Endothelial cell of umbilical vein (primary cell): ENCODE measurements around the gene ZBTB18. TPM values are rescaled to one million over a fixed set of nuclear protein-coding genes. Genes with fewer than 3 reads are reported as not detected.

Source experiments
- BruUV-seq: library from RNA; stranded (reverse); fragments of 400-500 nt; replicated peaks from 2 replicates; lab custom pipeline; 2021; lab: Mats Ljungman, UMichigan
- CTCF ChIA-PET: fragments of 300-600, 350-600 bp; sonication (Branson Sonifier 250); formaldehyde crosslinking; loops from one replicate; lab custom pipeline; 2021; ENCODE audit warnings: antibody characterized with exemption, inconsistent platforms; lab: Charles Lee
- POLR2A ChIA-PET: fragments of 300-600, 350-600 bp; sonication (Branson Sonifier 250); formaldehyde crosslinking; loops from one replicate; lab custom pipeline; 2021; ENCODE audit warnings: antibody characterized with exemption, inconsistent platforms; lab: Charles Lee
- DNase-seq: peaks from one replicate; pipeline ENCODE4 v3.0.0-alpha.2; 2011; ENCODE audit warnings: low read depth, low spot score
- FAIRE-seq: peaks from 2 replicates; lab custom pipeline; 2011; peaks lifted over from hg19 to GRCh38; lab: Jason Lieb, UNC
- H2AFZ ChIP-seq: 2 replicates; pipeline ENCODE4 v1.6.0; 2012; ENCODE audit warnings: low read depth, low read length, control low read depth, inconsistent platforms
- H3K27ac ChIP-seq: 2 replicates; pipeline ENCODE4 v1.5.1; 2011; ENCODE audit warnings: low read depth, mild to moderate bottlenecking, control low read depth, low read length, moderate library complexity; ENCODE audit not compliant: insufficient read depth
- H3K27me3 ChIP-seq, 2 experiments: 2 replicates each; pipeline versions ENCODE4 v1.6.0 to v1.6.1; 2011; ENCODE audit warnings: low read length in 2 of 2, mixed read lengths in 1 of 2; ENCODE audit not compliant: control insufficient read depth in 2 of 2, insufficient read depth in 2 of 2
- H3K36me3 ChIP-seq, 2 experiments: 2 replicates in 1 of 2; 3 replicates in 1 of 2; pipeline ENCODE4 v1.5.1; 2011; ENCODE audit warnings: low read length in 2 of 2, mild to moderate bottlenecking in 1 of 2, moderate library complexity in 1 of 2; ENCODE audit not compliant: control insufficient read depth in 2 of 2, insufficient read depth in 2 of 2; ENCODE audit errors: extremely low read depth in 1 of 2
- H3K4me1 ChIP-seq: 3 replicates; pipeline ENCODE4 v1.5.1; 2011; ENCODE audit warnings: mild to moderate bottlenecking, low read length; ENCODE audit not compliant: control insufficient read depth, insufficient read depth; ENCODE audit errors: extremely low read depth
- H3K4me2 ChIP-seq: 2 replicates; pipeline ENCODE4 v1.6.1; 2011; ENCODE audit warnings: low read length, control low read depth, mixed read lengths; ENCODE audit not compliant: insufficient read depth
- H3K4me3 ChIP-seq, 3 experiments: fragments of 200-600 bp in 1 of 3; sonication (generic), shearing (Covaris generic) in 1 of 3; replicated peaks in 1 of 3; 2 replicates each; pipeline ENCODE4 v1.5.1; 2011 to 2016; ENCODE audit warnings: control low read depth in 3 of 3, low read length in 3 of 3, mild to moderate bottlenecking in 2 of 3, inconsistent platforms in 1 of 3, low read depth in 1 of 3, moderate library complexity in 1 of 3; ENCODE audit not compliant: insufficient read depth in 1 of 3
- H3K79me2 ChIP-seq: 2 replicates; pipeline ENCODE4 v1.6.0; 2012; ENCODE audit warnings: low read length, inconsistent platforms; ENCODE audit not compliant: control insufficient read depth, insufficient read depth
- H3K9ac ChIP-seq: replicated peaks from 2 replicates; pipeline ENCODE3; 2011; ENCODE audit warnings: low read length, control low read depth; ENCODE audit not compliant: insufficient read depth; ENCODE audit errors: extremely low read depth
- H3K9me1 ChIP-seq: replicated peaks from 3 replicates; pipeline ENCODE4 v1.6.0; 2011; ENCODE audit warnings: mild to moderate bottlenecking, low read length; ENCODE audit not compliant: control insufficient read depth, insufficient read depth; ENCODE audit errors: extremely low read depth
- H3K9me3 ChIP-seq: replicated peaks from 2 replicates; pipeline ENCODE4 v1.5.1; 2012; ENCODE audit warnings: low read length, inconsistent platforms; ENCODE audit not compliant: control insufficient read depth, insufficient read depth
- H4K20me1 ChIP-seq: replicated peaks from 2 replicates; pipeline ENCODE3; 2011; ENCODE audit warnings: mild to moderate bottlenecking, low read length; ENCODE audit not compliant: control insufficient read depth, insufficient read depth; ENCODE audit errors: extremely low read depth
- CTCF ChIP-seq, 2 donors: IDR thresholded peaks; 1 replicate in 1 of 2; 2 replicates in 1 of 2; pipeline ENCODE4 v1.5.1; 2011; ENCODE audit warnings: low read length in 2 of 2, mild to moderate bottlenecking in 2 of 2, moderate library complexity in 2 of 2, control low read depth in 1 of 2, inconsistent platforms in 1 of 2, low read depth in 1 of 2; ENCODE audit not compliant: insufficient read depth in 1 of 2; ENCODE audit errors: extremely low read depth in 1 of 2
- EZH2 ChIP-seq: IDR thresholded peaks from 2 replicates; pipeline ENCODE4 v1.6.1; 2012; ENCODE audit warnings: borderline replicate concordance, low read depth, mild to moderate bottlenecking, moderate library complexity, low read length, inconsistent platforms; ENCODE audit not compliant: severe bottlenecking
- FOS ChIP-seq: IDR thresholded peaks from 2 replicates; pipeline ENCODE4 v1.6.1; 2011; ENCODE audit warnings: mild to moderate bottlenecking, low read length, moderate library complexity, borderline replicate concordance; ENCODE audit not compliant: insufficient read depth
- GATA2 ChIP-seq: IDR thresholded peaks from 2 replicates; pipeline ENCODE4 v1.7.0; 2011; ENCODE audit warnings: low read depth, mild to moderate bottlenecking, moderate library complexity, mixed read lengths, low read length; ENCODE audit not compliant: insufficient read length, insufficient read depth
- JUN ChIP-seq: IDR thresholded peaks from 2 replicates; pipeline ENCODE4 v1.6.1; 2011; ENCODE audit warnings: borderline replicate concordance, low read depth; ENCODE audit not compliant: insufficient read length, insufficient read depth
- MYC ChIP-seq: IDR thresholded peaks from one replicate; pipeline ENCODE4 v1.6.1; 2011; ENCODE audit warnings: mild to moderate bottlenecking, low read depth, low read length
- POLR2A ChIP-seq: IDR thresholded peaks from 2 replicates; pipeline ENCODE4 v1.6.1; 2012; ENCODE audit warnings: low read depth, mild to moderate bottlenecking, control low read depth, low read length
- POLR2AphosphoS5 ChIP-seq: IDR thresholded peaks from 2 replicates; pipeline ENCODE4 v1.6.1; 2012; ENCODE audit warnings: low read depth, mild to moderate bottlenecking, control low read depth, low read length, moderate library complexity; ENCODE audit not compliant: insufficient read depth
- dilution Hi-C: fragments of 300-500 bp; cut with MboI; formaldehyde crosslinking; loops from one replicate; pipeline ENCODE4 v1.15.0; 2019; ENCODE audit warnings: low sequenced_read_pairs; ENCODE audit not compliant: extremely low pct_ligation_motif_present
- intact Hi-C: fragments of 100-400 bp; cut with micrococcal nuclease; formaldehyde crosslinking; loops from one replicate; pipeline ENCODE4 v1.10.0; 2022
- polyA plus RNA-seq, 4 experiments: library from polyadenylated mRNA; depleted of rRNA in 3 of 4; stranded (reverse) in 3 of 4; unstranded in 1 of 4; fragments of >200 nt; gene quantifications; 2 replicates each; pipeline versions ENCODE4 v1.2.1 to v1.2.3, GENCODE V29; 2011 to 2012; ENCODE audit warnings: missing spikeins in 1 of 4
- total RNA-seq: library from RNA; stranded (reverse); gene quantifications from 2 replicates; pipeline ENCODE4 v1.2.3, GENCODE V29; 2021
- TF ChIP-seq, protein P1 (sequence below): IDR thresholded peaks from 2 replicates; pipeline ENCODE4 v1.6.1; 2011; ENCODE audit not compliant: insufficient read depth, insufficient read length

The ZBTB18 gene
- total and polyA plus RNA-seq, 2 donors (not counting 3 experiments of a cell fraction or from before 2014, with no cell fraction given) = 15.5 to 21.1 TPM

DNA sequence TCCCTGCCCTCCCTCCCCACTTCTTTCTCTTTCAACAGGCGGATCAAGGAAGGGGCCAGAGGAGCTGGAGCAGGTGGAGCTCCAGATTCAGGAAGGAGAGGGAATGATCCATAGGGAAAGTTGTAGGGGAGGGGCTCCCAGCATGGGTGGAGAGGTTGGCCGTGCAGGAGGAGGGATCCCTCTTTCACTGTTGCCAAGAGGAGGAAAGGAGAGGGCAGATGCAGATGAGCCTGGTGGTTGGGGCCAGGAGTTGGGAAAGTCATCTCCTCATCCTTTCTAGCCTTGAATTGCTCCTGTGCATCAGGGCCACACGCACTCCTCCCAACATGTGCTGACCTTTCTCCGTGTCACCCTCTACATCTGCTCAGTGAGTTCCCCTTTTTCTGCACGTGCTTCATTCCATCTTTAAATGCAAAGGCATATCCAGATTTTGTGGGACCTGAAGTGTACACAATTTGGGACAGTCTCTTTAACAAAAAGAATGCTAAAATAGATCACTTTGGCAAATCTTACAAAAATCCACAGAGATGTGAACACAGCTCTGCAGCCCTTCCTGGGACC lies 32.4 kb downstream of the ZBTB18 start:
- DNase-seq = no peak
- TF ChIP-seq, protein P1, sequence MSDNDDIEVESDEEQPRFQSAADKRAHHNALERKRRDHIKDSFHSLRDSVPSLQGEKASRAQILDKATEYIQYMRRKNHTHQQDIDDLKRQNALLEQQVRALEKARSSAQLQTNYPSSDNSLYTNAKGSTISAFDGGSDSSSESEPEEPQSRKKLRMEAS = no peak
- TF ChIP-seq CTCF (IDR thresholded peaks at IDR 0.05; ENCODE audit: extremely low read depth in 1 of 2, insufficient read depth in 1 of 2, low read depth in 1 of 2, low read length in 2 of 2) = no peak
- TF ChIP-seq MYC = no peak
- no peak for TF ChIP-seq POLR2AphosphoS5
- TF ChIP-seq JUN = no peak
- TF ChIP-seq EZH2 = no peak
- no peak for TF ChIP-seq FOS
- no peak for TF ChIP-seq POLR2A
- no peak for TF ChIP-seq GATA2
- intact Hi-C loops = no loop called here
- Histone ChIP-seq H4K20me1 (no peaks in the 10 kb centered on the region), H3K4me1 (no peaks in the 10 kb centered on the region), H3K4me2 (no peak overlapping the region), H3K27ac (no peak overlapping the region), H3K4me3 (no peak overlapping the region), H3K9me3 (no peaks in the 10 kb centered on the region), H2AFZ (no peak overlapping the region), H3K9me1 (no peaks in the 10 kb centered on the region), H3K27me3 (peaks cover 6 to 11% of the 10 kb centered on the region in 2 experiments), H3K36me3 (no peaks in the 10 kb centered on the region), H3K9ac (no peak overlapping the region), H3K79me2 (no peaks in the 10 kb centered on the region)
- no TSS peak for BruUV-seq
- POLR2A ChIA-PET = no interaction called here
- FAIRE-seq = no peak
- CTCF ChIA-PET = no interaction called here
- dilution Hi-C loops = no loop called here
